Fibroblast of villous mesenchyme (primary cell): ENCODE results near the gene CAST. TPM values are rescaled to one million over a fixed set of nuclear protein-coding genes. Genes with fewer than 3 reads are reported as not detected.
A peak's percentile ranks its signal among the peaks of the same experiment; 100 is the strongest.

Experiments
- DNase-seq: peaks from one replicate; pipeline ENCODE4 v3.0.0-alpha.2; 2010; ENCODE audit warnings: low read depth
- H3K4me3 ChIP-seq: 2 replicates; pipeline ENCODE4 v1.5.1; 2011; ENCODE audit warnings: low read depth, mild to moderate bottlenecking, low read length
- CTCF ChIP-seq: IDR thresholded peaks from 2 replicates; pipeline ENCODE4 v1.5.1; 2012; ENCODE audit warnings: low read depth, mild to moderate bottlenecking, low read length; ENCODE audit not compliant: insufficient read depth
- total RNA-seq: library from RNA; depleted of rRNA; stranded (reverse); fragments of >200 nt; gene quantifications from 2 replicates; pipeline ENCODE4 v1.2.3, GENCODE V29; 2012

Gene CAST
- total RNA-seq, 1 donor: 200 TPM

- no peak overlapping the region for H3K4me3 ChIP-seq
- DNase-seq: no peak
- no peak for TF ChIP-seq CTCF
Measured at GRCh38 chr5:96818125-96818788, 156.1 kb downstream of the CAST start.

- no peak overlapping the region for H3K4me3 ChIP-seq
- no peak for TF ChIP-seq CTCF
- DNase-seq: no peak
Measured at GRCh38 chr5:96819806-96820205, 157.6 kb downstream of the CAST start.

GRCh38 chr5:96821260-96821916 lies 159.2 kb downstream of the CAST start:
- H3K4me3 ChIP-seq: no peak overlapping the region
- DNase-seq: peak; percentile 14
- TF ChIP-seq CTCF: no peak

- no peak overlapping the region for H3K4me3 ChIP-seq
- DNase-seq: no peak
- no peak for TF ChIP-seq CTCF
Measured at GRCh38 chr5:96822686-96823459, 160.7 kb downstream of the CAST start.

GRCh38 chr5:96823900-96824380 lies 161.8 kb downstream of the CAST start:
- no peak overlapping the region for H3K4me3 ChIP-seq
- TF ChIP-seq CTCF: no peak
- DNase-seq: peak; percentile 67

Other genes with a start within 250 kb of the CAST start
- under 0.01 TPM in 1 of 2 replicates, not detected in the other for gene PCSK1, start 229.1 kb upstream of the CAST start, total RNA-seq
- 33.2 and 40.2 TPM in 2 replicates for gene ERAP1, start 145.6 kb downstream of the CAST start, total RNA-seq
- gene ERAP2, start 214.1 kb downstream of the CAST start, total RNA-seq: 15.8 and 64.8 TPM in 2 replicates